Tibial artery (tissue), 4 donors: ENCODE results near the gene MAN2A1.

Experiments used
- DNase-seq, 2 donors: peaks; one replicate each; pipeline ENCODE4 v3.0.0-alpha.2; 2019
- H3K27ac ChIP-seq, 2 donors: fragments of 200-600 bp; sonication (generic) in 1 of 2; 1 replicate in 1 of 2; 2 replicates in 1 of 2; pipeline ENCODE4 v1.5.1; 2018 to 2019; ENCODE audit warnings: mild to moderate bottlenecking in 1 of 2
- H3K27me3 ChIP-seq, 2 donors: fragments of 200-600 bp; sonication (generic) in 1 of 2; one replicate each; pipeline versions ENCODE4 v1.5.1 to v1.6.0; 2016 to 2019
- H3K36me3 ChIP-seq, 3 donors: fragments of 200-600 bp; sonication (generic) in 2 of 3; one replicate each; pipeline ENCODE4 v1.5.1; 2016 to 2019; ENCODE audit warnings: mild to moderate bottlenecking in 2 of 3
- H3K4me1 ChIP-seq, 4 donors: fragments of 200-600 bp; sonication (generic) in 2 of 4; 1 replicate in 3 of 4; 2 replicates in 1 of 4; pipeline ENCODE4 v1.5.1; 2016 to 2019
- H3K4me3 ChIP-seq, 2 donors: fragments of 200-600 bp; sonication (generic) in 1 of 2; 1 replicate in 1 of 2; 2 replicates in 1 of 2; pipeline ENCODE4 v1.5.1; 2018 to 2019; ENCODE audit warnings: mild to moderate bottlenecking in 2 of 2
- H3K9me3 ChIP-seq, 3 donors: fragments of 200-600 bp; sonication (generic) in 1 of 3; one replicate each; pipeline ENCODE4 v1.5.1; 2016 to 2019
- intact Hi-C: fragments of 100-400 bp; cut with DNase I; formaldehyde crosslinking; loops from one replicate; pipeline ENCODE4 v1.15.0; 2023; ENCODE audit warnings: low total_unique reads
- TF ChIP-seq, protein P1 (sequence below), 2 experiments: fragments of 200-600 bp in 1 of 2; fragments of 450-650 bp in 1 of 2; IDR thresholded peaks; one replicate each; pipeline ENCODE4 v1.5.1; 2017 to 2019; ENCODE audit warnings: antibody characterized with exemption in 2 of 2, mild to moderate bottlenecking in 1 of 2, moderate library complexity in 1 of 2

The MAN2A1 gene

DNA sequence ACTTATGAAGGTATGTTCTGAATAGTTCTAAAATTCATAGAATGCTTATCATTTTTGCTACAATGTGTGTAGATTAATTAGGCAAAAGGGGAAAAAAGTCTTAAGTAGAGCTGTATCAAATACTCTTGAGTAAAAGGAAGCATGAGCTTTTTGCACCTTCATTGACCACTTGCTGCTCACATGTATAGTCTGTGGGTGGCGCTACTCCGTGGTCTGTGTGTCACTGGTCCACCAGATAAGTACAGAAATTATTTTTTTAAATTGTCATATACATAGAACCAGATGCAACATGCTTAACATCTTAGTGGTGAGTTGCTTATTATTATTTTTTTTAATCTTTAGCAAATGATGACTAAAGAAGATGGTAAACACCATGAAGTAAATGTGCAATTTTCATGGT lies 130.2 kb downstream of the MAN2A1 start:
- H3K27me3 ChIP-seq: no peaks in the 10 kb centered on the region
- intact Hi-C loops: no loop called here
- TF ChIP-seq, protein P1, sequence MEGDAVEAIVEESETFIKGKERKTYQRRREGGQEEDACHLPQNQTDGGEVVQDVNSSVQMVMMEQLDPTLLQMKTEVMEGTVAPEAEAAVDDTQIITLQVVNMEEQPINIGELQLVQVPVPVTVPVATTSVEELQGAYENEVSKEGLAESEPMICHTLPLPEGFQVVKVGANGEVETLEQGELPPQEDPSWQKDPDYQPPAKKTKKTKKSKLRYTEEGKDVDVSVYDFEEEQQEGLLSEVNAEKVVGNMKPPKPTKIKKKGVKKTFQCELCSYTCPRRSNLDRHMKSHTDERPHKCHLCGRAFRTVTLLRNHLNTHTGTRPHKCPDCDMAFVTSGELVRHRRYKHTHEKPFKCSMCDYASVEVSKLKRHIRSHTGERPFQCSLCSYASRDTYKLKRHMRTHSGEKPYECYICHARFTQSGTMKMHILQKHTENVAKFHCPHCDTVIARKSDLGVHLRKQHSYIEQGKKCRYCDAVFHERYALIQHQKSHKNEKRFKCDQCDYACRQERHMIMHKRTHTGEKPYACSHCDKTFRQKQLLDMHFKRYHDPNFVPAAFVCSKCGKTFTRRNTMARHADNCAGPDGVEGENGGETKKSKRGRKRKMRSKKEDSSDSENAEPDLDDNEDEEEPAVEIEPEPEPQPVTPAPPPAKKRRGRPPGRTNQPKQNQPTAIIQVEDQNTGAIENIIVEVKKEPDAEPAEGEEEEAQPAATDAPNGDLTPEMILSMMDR (IDR thresholded peaks at IDR 0.05): no peak
- H3K27ac ChIP-seq: no peak overlapping the region
- no peaks in the 10 kb centered on the region for H3K4me1 ChIP-seq
- no peak overlapping the region for H3K4me3 ChIP-seq
- DNase-seq: no peak
- no peaks in the 10 kb centered on the region for H3K9me3 ChIP-seq
- H3K36me3 ChIP-seq: peaks cover 26 to 48% (median 33%) of the 10 kb centered on the region in 3 donors

DNA sequence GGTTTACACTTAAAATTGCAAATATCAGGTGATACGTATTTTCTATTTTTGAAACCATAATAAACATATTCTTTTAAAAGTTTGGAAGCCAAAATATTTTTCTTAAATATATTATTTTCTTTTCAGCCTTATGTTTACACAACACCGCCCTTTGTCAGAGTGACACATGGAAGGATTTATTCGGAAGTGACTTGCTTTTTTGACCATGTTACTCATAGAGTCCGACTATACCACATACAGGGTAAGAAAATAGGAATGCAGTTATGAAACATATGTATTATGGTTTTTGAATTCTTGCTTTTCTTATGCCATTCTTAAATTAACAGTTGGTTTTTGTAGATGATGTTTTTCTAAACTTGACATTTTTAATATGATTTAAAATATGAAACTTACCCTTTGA lies 133.9 kb downstream of the MAN2A1 start:
- Histone ChIP-seq H3K27me3 (no peaks in the 10 kb centered on the region), H3K9me3 (no peaks in the 10 kb centered on the region), H3K27ac (no peak overlapping the region), H3K36me3 (peaks cover 17 to 47% (median 28%) of the 10 kb centered on the region in 3 donors), H3K4me1 (peaks cover 0 to 3% (median 0%) of the 10 kb centered on the region in 4 donors), H3K4me3 (no peak overlapping the region)
- TF ChIP-seq, protein P1 (IDR thresholded peaks at IDR 0.05): no peak
- no peak for DNase-seq
- intact Hi-C loops: no loop called here

DNA sequence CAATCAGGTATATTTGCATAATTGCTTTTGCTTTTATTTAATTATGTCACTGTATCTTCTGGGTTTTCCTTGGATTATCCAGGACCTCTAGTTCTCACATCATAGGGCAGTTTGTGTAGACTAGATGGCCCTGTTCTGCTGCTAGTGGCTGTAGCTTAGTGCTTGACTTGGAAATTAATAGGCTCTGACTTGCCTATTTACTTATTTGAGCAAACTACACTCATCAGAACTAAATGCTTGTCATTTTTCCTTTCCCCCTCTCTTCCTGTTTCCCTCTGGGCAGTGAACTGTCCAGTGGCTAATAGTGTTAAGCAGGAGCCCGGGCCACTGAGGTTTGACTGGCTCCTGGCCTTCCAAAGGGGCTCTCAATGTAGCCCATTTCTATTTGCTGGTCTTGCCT lies 135.7 kb downstream of the MAN2A1 start:
- peaks cover 8 to 28% (median 17%) of the 10 kb centered on the region in 3 donors for H3K36me3 ChIP-seq
- TF ChIP-seq, protein P1 (IDR thresholded peaks at IDR 0.05): no peak
- no peaks in the 10 kb centered on the region for H3K9me3 ChIP-seq
- H3K4me3 ChIP-seq: no peak overlapping the region
- H3K27me3 ChIP-seq: no peaks in the 10 kb centered on the region
- peaks cover 0 to 22% (median 0%) of the 10 kb centered on the region in 4 donors for H3K4me1 ChIP-seq
- intact Hi-C loops: no loop called here
- DNase-seq: no peak
- no peak overlapping the region for H3K27ac ChIP-seq

DNA sequence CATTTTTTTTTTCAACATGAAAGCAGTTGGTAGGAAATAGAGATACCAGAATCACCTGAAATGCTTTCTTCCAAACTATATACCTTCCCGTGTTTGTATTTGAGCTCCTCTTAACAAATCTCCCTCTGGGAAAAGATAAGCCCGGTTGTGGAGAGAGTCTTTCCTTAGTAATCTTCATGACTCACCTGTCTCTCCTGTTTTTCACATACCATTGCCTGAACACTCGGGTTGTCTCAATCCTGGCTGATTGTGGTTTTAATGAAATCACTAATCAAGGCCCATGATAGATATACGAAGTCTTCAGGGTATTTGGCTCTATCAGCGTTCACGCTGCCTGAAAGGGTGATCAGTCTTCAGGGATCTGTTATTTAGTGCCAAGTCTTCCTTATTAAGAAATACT lies 136.7 kb downstream of the MAN2A1 start:
- DNase-seq: no peak
- TF ChIP-seq, protein P1 (IDR thresholded peaks at IDR 0.05): no peak
- H3K4me1 ChIP-seq: peaks cover 0 to 28% (median 0%) of the 10 kb centered on the region in 4 donors
- no peaks in the 10 kb centered on the region for H3K9me3 ChIP-seq
- H3K27me3 ChIP-seq: no peaks in the 10 kb centered on the region
- H3K27ac ChIP-seq: no peak overlapping the region
- intact Hi-C loops: no loop called here
- no peak overlapping the region for H3K4me3 ChIP-seq
- H3K36me3 ChIP-seq: peaks cover 5 to 22% (median 13%) of the 10 kb centered on the region in 3 donors

GRCh38 chr5:109829331-109829730 lies 139.6 kb downstream of the MAN2A1 start:
- Histone ChIP-seq H3K4me3 (no peak overlapping the region), H3K36me3 (peaks cover 5 to 18% (median 10%) of the 10 kb centered on the region in 3 donors), H3K27me3 (no peaks in the 10 kb centered on the region), H3K27ac (no peak overlapping the region), H3K9me3 (no peaks in the 10 kb centered on the region), H3K4me1 (peaks cover 0 to 28% (median 0%) of the 10 kb centered on the region in 4 donors)
- intact Hi-C loops: no loop called here
- TF ChIP-seq, protein P1 (IDR thresholded peaks at IDR 0.05): no peak
- no peak for DNase-seq
